Testis (tissue), 2 donors: ENCODE data around the gene ARFRP1.

Experiments
- POLR2A ChIP-seq: fragments of 450-650 bp; IDR thresholded peaks from one replicate; pipeline ENCODE4 v1.6.1; 2017; ENCODE audit warnings: antibody characterized with exemption, mild to moderate bottlenecking, moderate library complexity
- TF ChIP-seq, protein P1 (sequence below), 3 experiments: fragments of 450-650 bp in 2 of 3; fragments of 200-600 bp in 1 of 3; sonication (generic) in 1 of 3; IDR thresholded peaks; one replicate each; pipeline ENCODE4 v1.5.1; 2016 to 2019; ENCODE audit warnings: antibody characterized with exemption in 3 of 3, mild to moderate bottlenecking in 2 of 3, moderate library complexity in 1 of 3

DNA sequence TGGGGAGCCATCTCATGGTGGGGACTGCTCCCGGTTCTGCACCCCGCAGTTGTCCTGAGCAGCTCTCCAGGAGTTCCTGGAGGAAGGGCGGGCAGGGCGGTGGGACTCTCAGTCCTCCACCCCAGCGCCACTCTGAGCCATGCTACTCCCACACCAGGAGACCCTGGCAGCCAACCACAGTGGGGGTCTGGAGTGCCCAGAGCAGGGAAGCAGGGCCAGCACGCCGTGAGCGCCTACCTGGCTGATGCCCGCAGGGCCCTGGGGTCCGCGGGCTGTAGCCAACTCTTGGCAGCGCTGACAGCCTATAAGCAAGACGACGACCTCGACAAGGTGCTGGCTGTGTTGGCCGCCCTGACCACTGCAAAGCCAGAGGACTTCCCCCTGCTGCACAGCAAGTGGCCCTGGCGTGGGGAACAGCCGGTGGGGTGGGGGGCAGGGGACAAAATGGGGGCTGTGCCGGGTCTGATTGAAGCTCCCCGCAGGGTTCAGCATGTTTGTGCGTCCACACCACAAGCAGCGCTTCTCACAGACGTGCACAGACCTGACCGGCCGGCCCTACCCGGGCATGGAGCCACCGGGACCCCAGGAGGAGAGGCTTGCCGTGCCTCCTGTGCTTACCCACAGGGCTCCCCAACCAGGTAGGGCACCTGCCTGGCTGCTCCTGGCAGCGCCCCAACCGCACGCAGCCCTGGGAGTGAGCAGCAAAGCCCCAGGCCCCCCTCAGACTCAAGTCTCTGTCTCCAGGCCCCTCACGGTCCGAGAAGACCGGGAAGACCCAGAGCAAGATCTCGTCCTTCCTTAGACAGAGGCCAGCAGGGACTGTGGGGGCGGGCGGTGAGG lies 13.0 kb downstream of the ARFRP1 start:
- no peak for TF ChIP-seq POLR2A
- TF ChIP-seq, protein P1, sequence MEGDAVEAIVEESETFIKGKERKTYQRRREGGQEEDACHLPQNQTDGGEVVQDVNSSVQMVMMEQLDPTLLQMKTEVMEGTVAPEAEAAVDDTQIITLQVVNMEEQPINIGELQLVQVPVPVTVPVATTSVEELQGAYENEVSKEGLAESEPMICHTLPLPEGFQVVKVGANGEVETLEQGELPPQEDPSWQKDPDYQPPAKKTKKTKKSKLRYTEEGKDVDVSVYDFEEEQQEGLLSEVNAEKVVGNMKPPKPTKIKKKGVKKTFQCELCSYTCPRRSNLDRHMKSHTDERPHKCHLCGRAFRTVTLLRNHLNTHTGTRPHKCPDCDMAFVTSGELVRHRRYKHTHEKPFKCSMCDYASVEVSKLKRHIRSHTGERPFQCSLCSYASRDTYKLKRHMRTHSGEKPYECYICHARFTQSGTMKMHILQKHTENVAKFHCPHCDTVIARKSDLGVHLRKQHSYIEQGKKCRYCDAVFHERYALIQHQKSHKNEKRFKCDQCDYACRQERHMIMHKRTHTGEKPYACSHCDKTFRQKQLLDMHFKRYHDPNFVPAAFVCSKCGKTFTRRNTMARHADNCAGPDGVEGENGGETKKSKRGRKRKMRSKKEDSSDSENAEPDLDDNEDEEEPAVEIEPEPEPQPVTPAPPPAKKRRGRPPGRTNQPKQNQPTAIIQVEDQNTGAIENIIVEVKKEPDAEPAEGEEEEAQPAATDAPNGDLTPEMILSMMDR (IDR thresholded peaks at IDR 0.05), result no peak
